ENCODE measurements around the gene SLC40A1.

Gene SLC40A1

DNA sequence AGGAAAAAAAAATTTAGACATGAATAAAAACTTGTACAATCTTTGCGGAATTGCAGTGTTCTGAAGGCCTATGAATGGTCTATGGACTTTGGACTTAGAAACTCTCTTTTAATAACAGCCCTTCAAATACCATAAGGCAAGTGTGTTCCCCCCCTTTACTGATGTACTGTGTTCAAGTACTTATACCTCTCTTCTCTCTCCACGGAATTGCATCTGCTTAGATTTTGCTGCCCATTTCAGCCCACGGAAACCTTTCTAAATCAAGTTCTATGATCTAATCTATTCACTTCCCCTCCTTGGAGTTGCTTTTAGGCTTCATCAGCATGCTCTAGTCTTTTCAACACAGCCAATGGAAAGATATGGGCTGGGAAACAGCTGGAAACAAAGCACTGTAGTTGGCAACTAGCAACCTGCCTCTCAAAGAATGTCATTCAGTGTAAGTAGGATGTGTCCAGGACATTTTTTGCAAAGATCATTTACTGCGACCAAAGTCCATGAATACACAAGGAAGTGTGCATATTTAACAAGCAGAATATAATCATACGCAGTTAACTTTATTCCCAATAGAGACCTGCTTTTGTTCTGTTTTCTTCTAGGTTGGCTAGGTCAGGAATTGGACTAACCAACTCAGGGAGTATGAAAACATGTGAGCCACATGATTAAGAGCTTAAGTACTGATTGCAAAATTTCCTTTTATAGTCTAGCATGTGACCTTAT, 58.0 kb downstream of the SLC40A1 start:
- DNase-seq = no peak
- in situ Hi-C loops (cut with MboI; ENCODE audit: low pct_unique_long_range_greater_than_20kb, low sequenced_read_pairs) = no loop called here

DNA sequence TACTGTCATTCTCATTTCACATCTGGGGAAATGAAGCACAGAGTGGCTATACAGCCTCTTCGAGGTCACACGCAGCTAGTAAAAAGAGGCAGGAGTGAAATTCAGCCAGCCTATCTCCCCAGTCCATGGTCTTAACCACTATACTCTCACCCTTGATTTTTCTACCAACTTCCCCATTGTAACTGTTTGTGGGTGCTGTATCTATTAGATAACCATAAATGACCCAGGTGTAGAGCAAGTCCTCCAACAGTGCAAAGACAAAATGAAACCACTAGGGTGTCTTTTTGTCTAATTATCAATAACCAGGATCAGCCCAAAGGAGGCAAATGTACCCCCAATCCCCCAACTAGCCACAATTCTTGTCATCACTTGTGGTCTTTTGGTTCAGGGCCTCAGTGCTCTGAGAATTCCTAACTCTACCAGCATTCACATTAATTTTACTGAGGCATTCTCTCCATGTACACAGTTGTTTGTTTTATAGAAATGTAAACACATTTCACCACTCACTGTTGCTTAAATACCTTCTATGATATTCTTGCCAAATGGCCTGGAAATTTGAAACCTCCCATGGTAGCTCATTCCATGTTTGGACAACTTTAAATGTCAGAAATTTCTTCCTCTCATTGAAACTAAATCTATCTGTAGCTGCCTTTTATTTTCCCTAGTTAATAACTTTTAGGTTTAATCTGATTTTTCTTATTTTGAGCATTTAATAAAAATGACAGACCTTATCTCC, 58.7 kb downstream of the SLC40A1 start:
- DNase-seq = no peak
- in situ Hi-C loops (cut with MboI; ENCODE audit: low pct_unique_long_range_greater_than_20kb, low sequenced_read_pairs) = no loop called here

DNA sequence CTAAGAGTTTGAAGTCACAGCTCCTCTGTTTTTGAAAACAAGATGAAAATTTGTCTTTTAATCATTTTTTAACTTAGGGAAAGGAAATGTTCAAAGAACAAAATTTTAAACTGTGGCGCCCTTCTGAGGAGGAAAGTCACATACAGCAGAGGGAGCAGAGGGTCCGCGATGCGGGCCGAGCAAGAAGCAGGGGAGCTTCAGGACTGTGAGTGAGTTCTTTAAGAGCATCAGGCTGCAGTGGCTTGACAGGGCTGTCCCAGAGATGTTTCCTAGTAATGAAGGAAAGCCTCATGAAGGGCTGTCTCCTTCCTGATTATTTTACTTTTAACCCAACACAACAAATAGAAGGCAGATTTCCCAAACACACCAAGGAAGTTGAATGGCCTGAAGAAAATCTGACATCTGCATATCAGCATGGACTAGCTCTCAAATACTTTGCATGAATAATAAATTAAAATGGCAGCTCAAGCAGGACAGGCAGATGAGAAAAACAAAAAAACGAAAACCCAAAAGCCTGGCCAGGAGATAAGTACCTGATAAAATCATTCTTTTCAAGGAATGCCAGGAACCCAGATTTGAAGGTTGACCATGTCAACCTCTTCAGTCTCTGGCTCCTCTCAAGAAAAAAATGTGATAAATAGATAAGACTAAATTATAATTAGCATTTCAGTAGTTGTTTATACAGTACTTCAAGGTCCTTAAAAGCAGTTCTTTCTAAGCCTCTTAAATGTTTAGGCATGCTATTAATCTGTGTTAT, 60.8 kb downstream of the SLC40A1 start:
- no peak for DNase-seq
- in situ Hi-C loops (cut with MboI; ENCODE audit: low pct_unique_long_range_greater_than_20kb, low sequenced_read_pairs) = no loop called here

DNA sequence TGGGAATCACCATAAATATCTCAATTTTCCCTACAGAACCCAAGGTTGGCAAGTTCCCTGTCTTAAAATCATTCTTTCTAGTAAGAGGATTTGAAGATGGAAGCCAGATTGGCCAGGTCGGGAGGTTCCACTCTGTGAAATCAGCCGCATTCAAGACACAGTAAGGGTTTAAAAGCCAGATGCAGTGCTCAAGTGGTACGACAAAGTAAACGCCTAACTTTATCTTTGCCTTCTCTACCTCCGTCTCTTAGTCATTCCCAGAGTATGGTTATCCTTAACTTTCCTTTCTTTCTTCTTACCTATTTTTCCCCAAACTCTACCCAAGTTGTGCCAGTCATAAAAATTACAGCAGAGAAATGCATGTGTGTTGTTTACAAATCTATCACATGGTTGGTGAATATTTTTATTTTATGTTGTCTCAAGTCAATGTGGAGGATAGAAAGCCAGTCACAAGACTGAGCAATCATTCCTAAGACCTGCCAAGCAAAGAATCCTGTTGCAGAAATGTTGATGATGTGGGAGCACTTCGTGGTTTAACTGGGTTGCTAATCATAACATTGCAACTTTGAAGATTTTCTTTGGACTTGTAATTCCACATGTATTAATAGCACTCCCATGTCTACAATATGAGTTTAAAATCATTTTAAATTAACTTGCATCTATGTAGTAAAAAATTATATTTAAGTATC, 62.6 kb downstream of the SLC40A1 start:
- in situ Hi-C loops (cut with MboI; ENCODE audit: low pct_unique_long_range_greater_than_20kb, low sequenced_read_pairs) = no loop called here
- DNase-seq = no peak

DNA sequence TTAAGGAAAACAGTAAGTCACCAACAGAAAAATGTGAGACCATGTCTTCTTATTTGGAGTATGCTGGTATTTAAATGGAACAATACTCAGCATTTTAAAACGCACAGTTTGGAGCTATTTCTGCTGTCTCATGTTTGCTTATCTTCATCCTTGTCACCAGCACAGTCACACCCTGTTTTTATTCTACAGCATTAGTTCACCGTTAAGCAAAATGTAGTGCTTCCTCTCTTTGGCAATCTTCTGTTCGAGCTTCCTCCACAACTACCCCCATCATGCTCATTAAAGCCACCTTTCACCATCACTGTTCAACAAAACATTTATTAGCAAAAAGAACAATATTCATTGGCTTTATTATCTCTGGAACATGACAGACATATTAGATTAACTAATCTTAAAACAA, 64.0 kb downstream of the SLC40A1 start:
- in situ Hi-C loops (cut with MboI; ENCODE audit: low pct_unique_long_range_greater_than_20kb, low sequenced_read_pairs) = no loop called here
- DNase-seq = no peak

DNA sequence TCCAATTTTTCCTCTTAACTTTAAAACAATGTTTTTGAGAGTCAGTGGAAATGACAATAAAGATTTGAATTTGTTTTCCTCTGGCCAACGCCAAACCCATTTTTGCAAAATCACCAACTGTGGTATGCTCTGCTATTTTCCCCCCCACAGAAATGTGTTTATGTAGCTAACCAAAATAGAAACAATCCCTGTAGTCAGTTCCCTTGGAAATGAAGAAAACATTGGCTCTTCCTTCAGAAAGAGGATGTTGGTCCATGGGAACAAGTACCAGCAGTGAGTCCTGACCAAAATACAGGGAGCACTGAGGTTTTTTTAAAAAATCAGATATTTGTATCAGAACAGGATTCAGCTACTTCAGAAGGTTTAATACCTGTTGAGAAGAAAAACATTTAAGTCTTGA, 65.3 kb downstream of the SLC40A1 start:
- no peak for DNase-seq
- in situ Hi-C loops (cut with MboI; ENCODE audit: low pct_unique_long_range_greater_than_20kb, low sequenced_read_pairs) = no loop called here

DNA sequence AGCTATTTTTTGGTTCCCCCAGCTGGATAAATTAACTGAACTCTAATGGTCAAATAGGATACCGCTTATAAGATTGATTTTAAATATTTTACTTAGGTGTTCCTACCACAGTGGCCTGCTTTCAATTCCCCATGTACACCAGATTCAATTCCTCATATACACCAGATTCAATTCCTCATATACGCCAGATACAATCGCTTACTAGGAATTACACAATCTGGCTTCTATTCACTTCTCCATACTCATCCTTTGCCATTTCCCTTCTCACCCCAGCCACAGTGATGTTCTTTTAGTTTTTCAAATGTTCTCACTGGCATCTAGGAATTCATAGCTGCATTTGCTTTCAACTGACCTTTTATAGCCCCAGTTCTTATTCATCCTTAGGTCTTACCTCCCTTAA, 66.5 kb downstream of the SLC40A1 start:
- DNase-seq = no peak
- in situ Hi-C loops (cut with MboI; ENCODE audit: low pct_unique_long_range_greater_than_20kb, low sequenced_read_pairs) = no loop called here

DNA sequence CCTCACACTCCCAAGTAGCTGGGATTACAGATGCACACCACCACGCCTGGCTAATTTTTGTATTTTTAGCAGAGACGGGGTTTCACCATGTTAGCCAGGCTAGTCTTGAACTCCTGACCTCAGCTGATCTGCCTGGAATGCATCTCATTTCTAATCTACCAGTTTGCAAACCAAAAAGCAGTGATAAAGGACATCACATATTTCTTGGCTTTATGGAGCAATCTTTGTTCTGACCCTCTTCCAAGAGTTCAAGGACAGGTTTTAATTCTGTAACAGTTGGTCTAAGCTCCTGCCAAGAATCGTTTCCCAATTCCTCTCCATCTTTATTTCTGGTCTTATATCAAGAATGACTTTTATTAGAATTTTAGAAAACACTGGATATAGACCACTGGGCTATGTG, 67.7 kb downstream of the SLC40A1 start:
- DNase-seq = no peak
- in situ Hi-C loops (cut with MboI; ENCODE audit: low pct_unique_long_range_greater_than_20kb, low sequenced_read_pairs) = no loop called here

DNA sequence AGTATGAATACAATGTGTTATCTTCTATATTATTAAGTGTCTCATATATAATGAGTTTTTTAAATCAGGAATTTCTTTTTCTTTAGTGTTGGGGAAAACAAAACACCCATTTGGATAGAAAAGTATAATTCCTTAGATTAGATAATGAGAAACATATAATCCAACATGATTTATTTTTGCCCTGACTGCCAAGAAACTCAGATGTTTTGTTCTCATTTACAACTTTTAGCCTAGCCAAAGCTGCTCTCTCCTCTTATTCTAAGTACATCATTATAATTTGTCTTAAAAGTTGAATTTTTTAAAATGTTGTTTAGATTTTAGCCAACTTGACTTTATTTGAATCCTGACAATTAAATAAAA, 68.6 kb downstream of the SLC40A1 start:
- in situ Hi-C loops (cut with MboI; ENCODE audit: low pct_unique_long_range_greater_than_20kb, low sequenced_read_pairs) = no loop called here
- no peak for DNase-seq

DNA sequence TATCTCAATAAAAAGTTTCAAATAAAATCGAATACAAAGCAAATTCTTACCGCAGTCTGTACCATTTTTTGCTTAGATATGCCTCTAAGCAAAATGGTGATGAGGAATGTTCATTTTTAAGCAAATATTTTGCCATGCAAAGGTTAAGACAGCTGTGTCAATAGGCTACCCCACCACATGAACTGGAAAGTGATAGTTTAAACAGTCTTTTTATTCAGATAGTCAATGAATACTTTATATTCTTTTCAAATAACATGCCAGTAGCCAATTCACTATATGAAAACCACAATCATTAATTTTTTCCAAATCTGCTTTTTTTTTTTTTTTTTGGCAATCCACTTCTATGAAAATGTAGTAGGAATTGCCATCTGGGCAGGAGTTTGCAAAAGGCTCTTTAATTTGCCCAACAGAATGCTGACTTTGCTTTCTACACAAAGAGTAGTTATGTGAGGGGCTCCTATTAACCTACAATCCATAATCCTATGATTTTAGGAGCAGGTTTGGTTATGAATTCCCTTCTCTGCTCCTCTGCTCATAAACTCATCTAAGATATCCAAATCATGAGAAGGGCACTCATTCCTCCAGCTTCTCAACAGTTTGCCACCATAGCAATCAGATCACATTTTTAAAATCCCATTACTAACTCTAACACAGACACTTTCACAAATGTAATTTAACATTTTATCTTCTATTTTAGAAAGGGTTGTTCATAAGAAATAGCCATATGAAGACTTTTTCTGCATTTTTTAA, 69.2 kb downstream of the SLC40A1 start:
- in situ Hi-C loops (cut with MboI; ENCODE audit: low pct_unique_long_range_greater_than_20kb, low sequenced_read_pairs) = no loop called here
- no peak for DNase-seq

Data from KBM-7 (cell line).